HepG2 (cell line): ENCODE results near the gene PHC1. TPM values are rescaled to one million over a fixed set of nuclear protein-coding genes. Genes with fewer than 3 reads are reported as not detected.

Experiments used
- ATAC-seq: fragments of 200-7000 bp; cut with Tn5 transposase; 3 replicates; pipeline ENCODE4 v1.9.1; 2020; ENCODE audit warnings: mild to moderate bottlenecking, moderate library complexity
- BruUV-seq: library from RNA; stranded (reverse); fragments of 400-500 nt; replicated peaks from 2 replicates; lab custom pipeline; 2021; lab: Mats Ljungman, UMichigan
- CTCF ChIA-PET: fragments of 300-600 bp; formaldehyde crosslinking; extraction: SDS; loops from one replicate; lab custom pipeline; 2021; ENCODE audit warnings: low total read pairs, inconsistent platforms, low intra/inter-chr PET ratio; lab: Yijun Ruan, JAX
- POLR2A ChIA-PET: fragments of 350-600 bp; sonication (Branson Sonifier 250); formaldehyde crosslinking; loops from one replicate; lab custom pipeline; 2020; ENCODE audit warnings: antibody characterized with exemption, inconsistent platforms; lab: Yijun Ruan, JAX
- DNase-seq: peaks from one replicate; pipeline ENCODE4 v3.0.0-alpha.2; 2015; ENCODE audit warnings: low spot score
- FAIRE-seq: peaks from 3 replicates; lab custom pipeline; 2011; peaks lifted over from hg19 to GRCh38; lab: Jason Lieb, UNC
- H2AFZ ChIP-seq: one replicate; pipeline ENCODE4 v1.6.1; 2011; ENCODE audit warnings: low read length, inconsistent platforms
- H3K27ac ChIP-seq: fragments of 300-600 bp; 3 replicates; pipeline ENCODE4 v1.8.0; 2011; ENCODE audit warnings: mixed run types, mild to moderate bottlenecking, mixed read lengths, low read length, inconsistent platforms; ENCODE audit not compliant: insufficient read depth; ENCODE audit errors: extremely low read length
- H3K27me3 ChIP-seq, 2 experiments: fragments of 200-600 bp in 1 of 2; 2 replicates in 1 of 2; 3 replicates in 1 of 2; pipeline versions ENCODE4 v1.6.0 to v1.8.0; 2011; ENCODE audit warnings: low read length in 2 of 2, mild to moderate bottlenecking in 2 of 2, moderate library complexity in 2 of 2, inconsistent platforms in 1 of 2; ENCODE audit not compliant: insufficient read depth in 2 of 2, control insufficient read depth in 1 of 2
- H3K36me3 ChIP-seq, 2 experiments: fragments of 200-600 bp in 1 of 2; replicated peaks in 1 of 2; 2 replicates in 1 of 2; 3 replicates in 1 of 2; pipeline versions ENCODE4 v1.5.1 to v1.8.0; 2011; ENCODE audit warnings: low read length in 2 of 2, inconsistent platforms in 1 of 2; ENCODE audit not compliant: insufficient read depth in 2 of 2, control insufficient read depth in 1 of 2
- H3K4me1 ChIP-seq: 2 replicates; pipeline ENCODE4 v1.5.1; 2012; ENCODE audit warnings: low read length, inconsistent platforms; ENCODE audit not compliant: insufficient read depth
- H3K4me2 ChIP-seq: 2 replicates; pipeline ENCODE4 v1.6.0; 2011; ENCODE audit warnings: low read depth, low read length, inconsistent platforms
- H3K4me3 ChIP-seq, 3 experiments: fragments of 200-600 bp in 1 of 3; sonication (generic), shearing (Covaris generic) in 1 of 3; replicated peaks in 1 of 3; 2 replicates each; pipeline ENCODE4 v1.5.1; 2011 to 2016; ENCODE audit warnings: low read length in 3 of 3, inconsistent platforms in 2 of 3, low read depth in 2 of 3, mild to moderate bottlenecking in 2 of 3, control low read depth in 1 of 3, mixed read lengths in 1 of 3; ENCODE audit not compliant: insufficient read depth in 1 of 3
- H3K79me2 ChIP-seq: one replicate; pipeline ENCODE4 v1.6.1; 2011; ENCODE audit warnings: low read length, inconsistent platforms; ENCODE audit not compliant: insufficient read depth
- H3K9ac ChIP-seq: 2 replicates; pipeline ENCODE4 v1.6.0; 2011; ENCODE audit warnings: mild to moderate bottlenecking, low read depth, low read length, inconsistent platforms; ENCODE audit not compliant: insufficient read depth
- H3K9me3 ChIP-seq: 2 replicates; pipeline ENCODE4 v1.5.1; 2012; ENCODE audit warnings: mild to moderate bottlenecking, low read length
- H4K20me1 ChIP-seq: 2 replicates; pipeline ENCODE4 v1.6.0; 2011; ENCODE audit warnings: inconsistent platforms, mild to moderate bottlenecking, low read length, moderate library complexity; ENCODE audit not compliant: insufficient read depth
- E2F5 ChIP-seq: sonication (generic); formaldehyde crosslinking; conservative IDR thresholded peaks from 2 replicates; pipeline ENCODE4 v1.4.0; 2020; ENCODE audit warnings: missing genetic modification reagents
- FLYWCH1 ChIP-seq: sonication (generic); formaldehyde crosslinking; IDR thresholded peaks from 2 replicates; pipeline ENCODE4 v1.8.1; 2023; ENCODE audit warnings: mild to moderate bottlenecking, missing genetic modification reagents
- GFI1 ChIP-seq: sonication (generic); formaldehyde crosslinking; IDR thresholded peaks from 2 replicates; pipeline ENCODE4 v1.5.0; 2020; ENCODE audit warnings: missing genetic modification reagents, mild to moderate bottlenecking, borderline replicate concordance
- MIXL1 ChIP-seq: IDR thresholded peaks from 2 replicates; pipeline ENCODE4 v1.6.1; 2016
- POGZ ChIP-seq: sonication (generic); formaldehyde crosslinking; IDR thresholded peaks from 2 replicates; pipeline ENCODE4 v1.4.0; 2020; ENCODE audit warnings: mild to moderate bottlenecking, missing genetic modification reagents
- SALL1 ChIP-seq: sonication (generic); formaldehyde crosslinking; IDR thresholded peaks from 2 replicates; pipeline ENCODE4 v1.8.0; 2022; ENCODE audit warnings: mild to moderate bottlenecking, missing genetic modification reagents
- SOX6 ChIP-seq, 2 experiments: fragments of 450-650 bp in 1 of 2; sonication (generic) in 1 of 2; formaldehyde crosslinking in 1 of 2; IDR thresholded peaks; 2 replicates each; pipeline versions ENCODE4 v1.4.0 to v1.6.1; 2017 to 2020; ENCODE audit warnings: antibody characterized with exemption in 1 of 2, mild to moderate bottlenecking in 1 of 2, missing genetic modification reagents in 1 of 2
- ZBTB3 ChIP-seq: sonication (generic); formaldehyde crosslinking; IDR thresholded peaks from 2 replicates; pipeline ENCODE4 v1.4.0; 2020; ENCODE audit warnings: low read depth, mild to moderate bottlenecking, moderate library complexity, missing genetic modification reagents, borderline replicate concordance
- ZNF770 ChIP-seq: sonication (generic); formaldehyde crosslinking; IDR thresholded peaks from 2 replicates; pipeline ENCODE4 v1.5.0; 2020; ENCODE audit warnings: mild to moderate bottlenecking, missing genetic modification reagents
- ZNF850 ChIP-seq: sonication (generic); formaldehyde crosslinking; conservative IDR thresholded peaks from 2 replicates; pipeline ENCODE4 v1.9.0; 2021; ENCODE audit warnings: mild to moderate bottlenecking, missing genetic modification reagents
- WGBS: methylation state at CpG from one replicate; pipeline ENCODE4 v1.1.6; 2017; ENCODE audit warnings: low lambda C conversion rate; 5-methylcytosine and 5-hydroxymethylcytosine counted together
- in situ Hi-C: cut with HindIII; loops from 2 replicates; pipeline ENCODE4 v1.10.0; 2017; ENCODE audit warnings: low pct_unique_long_range_greater_than_20kb; ENCODE audit not compliant: extremely low pct_ligation_motif_present
- intact Hi-C: fragments of 100-400 bp; cut with micrococcal nuclease; formaldehyde crosslinking; loops from one replicate; pipeline ENCODE4 v1.10.0; 2022; ENCODE audit not compliant: unreplicated experiment
- polyA plus RNA-seq, 8 experiments: library from polyadenylated mRNA; depleted of rRNA in 3 of 8; stranded (reverse) in 7 of 8; unstranded in 1 of 8; fragments of >200 nt; fragmentation: Illumina TruSeq in 4 of 8; extraction: Trizol in 4 of 8; gene quantifications; 2 replicates each; pipeline versions ENCODE4 v1.2.1 to v1.2.3, GENCODE V29; 2011 to 2016; ENCODE audit warnings: low read depth in 4 of 8, missing spikeins in 1 of 8, mixed read lengths in 1 of 8; ENCODE audit not compliant: insufficient read depth in 1 of 8
- total RNA-seq, 5 experiments: library from RNA; depleted of rRNA; stranded (reverse); fragments of >200 nt; fragmentation: Illumina TruSeq; extraction: Trizol; gene quantifications; 2 replicates each; pipeline ENCODE4 v1.2.3, GENCODE V29; 2016; ENCODE audit warnings: low read depth in 1 of 5
- TF ChIP-seq, protein P1 (sequence below), 2 experiments: fragments of 450-650 bp in 1 of 2; sonication (generic) in 1 of 2; formaldehyde crosslinking in 1 of 2; IDR thresholded peaks; 2 replicates each; pipeline versions ENCODE4 v1.6.1 to v1.8.0; 2016 to 2022; ENCODE audit warnings: antibody characterized with exemption in 1 of 2, mild to moderate bottlenecking in 1 of 2, missing genetic modification reagents in 1 of 2

Gene PHC1
- total and polyA plus RNA-seq, 2 of the 13 experiments (the other 11 are each of a cell fraction or from before 2014, with no cell fraction given) = 9.4 to 35.0 TPM

- peaks cover 17% of the 10 kb centered on the region for H3K4me1 ChIP-seq
- H2AFZ ChIP-seq = no peak overlapping the region
- intact Hi-C loops = no loop called here
- peaks cover 22% of the 10 kb centered on the region for H3K9me3 ChIP-seq
- ChIA-PET POLR2A (no interaction called here), CTCF (no interaction called here)
- 0 out of 6 replicates have a peak overlapping the region, but pooled peaks of 1 of the 3 experiments have one; percentile 12 for H3K4me3 ChIP-seq
- peak overlapping the region; percentile 52 for H3K4me2 ChIP-seq
- in situ Hi-C loops = no loop called here
- peak; percentile 43; the same call in 2 of the 3 replicates for ATAC-seq
- WGBS = 0% methylated on average over 2 of the region's 2 CpGs
- no peaks in the 10 kb centered on the region for H4K20me1 ChIP-seq
- peak overlapping the region; percentile 3 for H3K27ac ChIP-seq
- no peaks in the 10 kb centered on the region for H3K36me3 ChIP-seq
- DNase-seq = no peak
- H3K79me2 ChIP-seq = no peaks in the 10 kb centered on the region
- no peak for FAIRE-seq
- H3K9ac ChIP-seq = no peak overlapping the region
- BruUV-seq = no TSS peak
- no peaks in the 10 kb centered on the region; a peak in 1 of 5 replicates for H3K27me3 ChIP-seq
- TF ChIP-seq GFI1 (CRISPR knock-in tag) = 0 out of 2 replicates have a peak, but pooled peaks have one; percentile 24
- no peak for TF ChIP-seq ZBTB3 (CRISPR knock-in tag)
- TF ChIP-seq SALL1 (CRISPR knock-in tag) = peak; percentile 26; the same call in 1 of the 2 replicates
- TF ChIP-seq FLYWCH1 (CRISPR knock-in tag) = no peak
- TF ChIP-seq ZNF850 (CRISPR knock-in tag) = no peak
- TF ChIP-seq SOX6 (IDR thresholded peaks at IDR 0.05) = no peak
- peak; percentile 21; the same call in 1 of the 2 replicates for TF ChIP-seq SOX6 (CRISPR knock-in tag; IDR thresholded peaks at IDR 0.05)
- TF ChIP-seq POGZ (CRISPR knock-in tag) = 0 out of 2 replicates have a peak, but pooled peaks have one; percentile 15
- TF ChIP-seq, protein P1, sequence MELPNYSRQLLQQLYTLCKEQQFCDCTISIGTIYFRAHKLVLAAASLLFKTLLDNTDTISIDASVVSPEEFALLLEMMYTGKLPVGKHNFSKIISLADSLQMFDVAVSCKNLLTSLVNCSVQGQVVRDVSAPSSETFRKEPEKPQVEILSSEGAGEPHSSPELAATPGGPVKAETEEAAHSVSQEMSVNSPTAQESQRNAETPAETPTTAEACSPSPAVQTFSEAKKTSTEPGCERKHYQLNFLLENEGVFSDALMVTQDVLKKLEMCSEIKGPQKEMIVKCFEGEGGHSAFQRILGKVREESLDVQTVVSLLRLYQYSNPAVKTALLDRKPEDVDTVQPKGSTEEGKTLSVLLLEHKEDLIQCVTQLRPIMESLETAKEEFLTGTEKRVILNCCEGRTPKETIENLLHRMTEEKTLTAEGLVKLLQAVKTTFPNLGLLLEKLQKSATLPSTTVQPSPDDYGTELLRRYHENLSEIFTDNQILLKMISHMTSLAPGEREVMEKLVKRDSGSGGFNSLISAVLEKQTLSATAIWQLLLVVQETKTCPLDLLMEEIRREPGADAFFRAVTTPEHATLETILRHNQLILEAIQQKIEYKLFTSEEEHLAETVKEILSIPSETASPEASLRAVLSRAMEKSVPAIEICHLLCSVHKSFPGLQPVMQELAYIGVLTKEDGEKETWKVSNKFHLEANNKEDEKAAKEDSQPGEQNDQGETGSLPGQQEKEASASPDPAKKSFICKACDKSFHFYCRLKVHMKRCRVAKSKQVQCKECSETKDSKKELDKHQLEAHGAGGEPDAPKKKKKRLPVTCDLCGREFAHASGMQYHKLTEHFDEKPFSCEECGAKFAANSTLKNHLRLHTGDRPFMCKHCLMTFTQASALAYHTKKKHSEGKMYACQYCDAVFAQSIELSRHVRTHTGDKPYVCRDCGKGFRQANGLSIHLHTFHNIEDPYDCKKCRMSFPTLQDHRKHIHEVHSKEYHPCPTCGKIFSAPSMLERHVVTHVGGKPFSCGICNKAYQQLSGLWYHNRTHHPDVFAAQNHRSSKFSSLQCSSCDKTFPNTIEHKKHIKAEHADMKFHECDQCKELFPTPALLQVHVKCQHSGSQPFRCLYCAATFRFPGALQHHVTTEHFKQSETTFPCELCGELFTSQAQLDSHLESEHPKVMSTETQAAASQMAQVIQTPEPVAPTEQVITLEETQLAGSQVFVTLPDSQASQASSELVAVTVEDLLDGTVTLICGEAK (IDR thresholded peaks at IDR 0.05) = peak; percentile 90
- TF ChIP-seq, protein P1 (CRISPR knock-in tag; IDR thresholded peaks at IDR 0.05) = peak; percentile 99
- peak; percentile 90 for TF ChIP-seq ZNF770 (CRISPR knock-in tag)
- TF ChIP-seq MIXL1 (CRISPR knock-in tag) = no peak
- TF ChIP-seq E2F5 = no peak
Measured at GRCh38 chr12:8969861-8970411, 55.6 kb downstream of the PHC1 start.
